Upper lobe of left lung (tissue), 6 donors: ENCODE results near the gene AKAP10. TPM values are rescaled to one million over a fixed set of nuclear protein-coding genes. Genes with fewer than 3 reads are reported as not detected.

ENCODE experiments used
- ATAC-seq, 2 donors: fragments of 200-7000 bp; cut with Tn5 transposase; one replicate each; pipeline ENCODE4 v1.9.1; 2022; ENCODE audit warnings: mild to moderate bottlenecking in 2 of 2, moderate library complexity in 2 of 2; ENCODE audit not compliant: low FRiP score in 2 of 2
- DNase-seq, 2 donors: peaks; one replicate each; pipeline ENCODE4 v3.0.0-alpha.2; 2019 to 2020
- H3K27ac ChIP-seq, 4 donors: fragments of 200-600 bp; sonication (generic); one replicate each; pipeline ENCODE4 v1.5.1; 2016 to 2019
- H3K27me3 ChIP-seq, 4 donors: fragments of 200-600 bp; sonication (generic); one replicate each; pipeline ENCODE4 v1.5.1; 2017 to 2019
- H3K36me3 ChIP-seq, 4 donors: fragments of 200-600 bp; sonication (generic); one replicate each; pipeline ENCODE4 v1.5.1; 2016 to 2019
- H3K4me1 ChIP-seq, 4 donors: fragments of 200-600 bp; sonication (generic); one replicate each; pipeline ENCODE4 v1.5.1; 2018 to 2019
- H3K4me3 ChIP-seq, 4 donors: fragments of 200-600 bp; sonication (generic); one replicate each; pipeline ENCODE4 v1.5.1; 2017 to 2019; ENCODE audit warnings: mild to moderate bottlenecking in 2 of 4, moderate library complexity in 1 of 4
- H3K9me3 ChIP-seq, 4 donors: fragments of 200-600 bp; sonication (generic); one replicate each; pipeline ENCODE4 v1.5.1; 2018 to 2019
- CTCF ChIP-seq, 6 experiments: fragments of 450-650 bp in 4 of 6; fragments of 200-600 bp in 2 of 6; sonication (generic) in 2 of 6; IDR thresholded peaks; one replicate each; pipeline ENCODE4 v1.5.1; 2016 to 2019; ENCODE audit warnings: antibody characterized with exemption in 6 of 6
- EP300 ChIP-seq, 4 donors: sonication (generic); formaldehyde crosslinking; IDR thresholded peaks; one replicate each; pipeline ENCODE4 v1.5.1; 2017; ENCODE audit warnings: antibody characterized with exemption in 4 of 4, control low read depth in 2 of 4
- POLR2A ChIP-seq, 4 donors: fragments of 450-650 bp; IDR thresholded peaks; one replicate each; pipeline ENCODE4 v1.5.1; 2016 to 2017; ENCODE audit warnings: antibody characterized with exemption in 4 of 4, mild to moderate bottlenecking in 2 of 4
- POLR2AphosphoS5 ChIP-seq, 2 donors: sonication (generic); formaldehyde crosslinking; IDR thresholded peaks; one replicate each; pipeline ENCODE4 v1.5.1; 2017; ENCODE audit warnings: antibody characterized with exemption in 2 of 2
- WGBS, 2 donors: methylation state at CpG; one replicate each; pipeline ENCODE4 v1.1.5; 2017 to 2018; 5-methylcytosine and 5-hydroxymethylcytosine counted together
- total RNA-seq, 6 donors: library from RNA; depleted of rRNA in 4 of 6; stranded (reverse); fragments of >200 nt in 4 of 6; gene quantifications; one replicate each; pipeline versions ENCODE4 v1.1.0 to v1.2.1, GENCODE V29; 2016 to 2021
- donor health status: DM: no; HTN: no; CAD: no; lungs with moderate emphysema.
- donor health status: DM: no; HTN: yes; CAD: no; lungs with severe emphysema.

The AKAP10 gene
- total RNA-seq, 6 donors from 2014 or later = 13.4 to 40.3 (median 30.6) TPM

GRCh38 chr17:19987897-19988296 lies 10.3 kb upstream of the AKAP10 start:
- ATAC-seq (no peak), DNase-seq (no peak)
- Histone ChIP-seq H3K36me3 (no peaks in the 10 kb centered on the region), H3K4me3 (no peak overlapping the region), H3K27ac (no peak overlapping the region), H3K27me3 (no peaks in the 10 kb centered on the region), H3K4me1 (peaks cover 0 to 2% (median 1%) of the 10 kb centered on the region in 4 donors), H3K9me3 (no peaks in the 10 kb centered on the region)
- no peak for TF ChIP-seq CTCF (IDR thresholded peaks at IDR 0.05)
- TF ChIP-seq EP300 (IDR thresholded peaks at IDR 0.05) = no peak
- TF ChIP-seq POLR2A (IDR thresholded peaks at IDR 0.05) = no peak
- TF ChIP-seq POLR2AphosphoS5 (IDR thresholded peaks at IDR 0.05) = no peak
- 75 to 94% methylated on average over 1 of the region's 1 CpG for WGBS, 2 donors

GRCh38 chr17:19986941-19987861 lies 9.6 kb upstream of the AKAP10 start:
- no peaks in the 10 kb centered on the region for H3K36me3 ChIP-seq
- DNase-seq = no peak
- H3K4me1 ChIP-seq = no peaks in the 10 kb centered on the region
- no peak overlapping the region for H3K27ac ChIP-seq
- no peaks in the 10 kb centered on the region for H3K9me3 ChIP-seq
- no peak overlapping the region for H3K4me3 ChIP-seq
- WGBS, 2 donors = 72 to 81% methylated on average over 13 of the region's 13 CpGs
- TF ChIP-seq CTCF (IDR thresholded peaks at IDR 0.05) (no peak), POLR2A (IDR thresholded peaks at IDR 0.05) (no peak), POLR2AphosphoS5 (IDR thresholded peaks at IDR 0.05) (no peak), EP300 (IDR thresholded peaks at IDR 0.05) (no peak)
- no peaks in the 10 kb centered on the region for H3K27me3 ChIP-seq
- no peak for ATAC-seq

- WGBS, 2 donors = 72 to 74% methylated on average over 34 to 43 of the region's 43 CpGs
- no peaks in the 10 kb centered on the region for H3K9me3 ChIP-seq
- peak overlapping the region in 1 of 4 donors; percentile 11 for H3K4me3 ChIP-seq
- peak in 1 of 2 donors; percentile 83 for DNase-seq
- peak overlapping the region in 2 of 4 donors; percentile 30 to 55 for H3K27ac ChIP-seq
- TF ChIP-seq CTCF (IDR thresholded peaks at IDR 0.05) = no peak
- no peak for TF ChIP-seq POLR2A (IDR thresholded peaks at IDR 0.05)
- TF ChIP-seq EP300 (IDR thresholded peaks at IDR 0.05) = no peak
- TF ChIP-seq POLR2AphosphoS5 (IDR thresholded peaks at IDR 0.05) = no peak
- H3K36me3 ChIP-seq = no peaks in the 10 kb centered on the region
- H3K27me3 ChIP-seq = no peaks in the 10 kb centered on the region
- peak in 1 of 2 donors; percentile 9 for ATAC-seq
- peaks cover 18 to 33% (median 27%) of the 10 kb centered on the region in 4 donors for H3K4me1 ChIP-seq
These were observed 2.5 kb upstream of the AKAP10 start for GRCh38 chr17:19979917-19980770.

GRCh38 chr17:19978805-19979211 lies 1.2 kb upstream of the AKAP10 start:
- Histone ChIP-seq H3K4me1 (peaks cover 18 to 38% (median 28%) of the 10 kb centered on the region in 4 donors), H3K4me3 (peak overlapping the region in 2 of 4 donors; percentile 78 to 92), H3K27me3 (no peaks in the 10 kb centered on the region), H3K9me3 (no peaks in the 10 kb centered on the region), H3K36me3 (no peaks in the 10 kb centered on the region), H3K27ac (peak overlapping the region in 3 of 4 donors; percentile 93 to 98 (median 97))
- ATAC-seq = no peak
- WGBS, 2 donors = 81 to 90% methylated on average over 13 of the region's 13 CpGs
- no peak for DNase-seq
- TF ChIP-seq CTCF (IDR thresholded peaks at IDR 0.05) = no peak
- no peak for TF ChIP-seq POLR2A (IDR thresholded peaks at IDR 0.05)
- TF ChIP-seq EP300 (IDR thresholded peaks at IDR 0.05) = no peak
- no peak for TF ChIP-seq POLR2AphosphoS5 (IDR thresholded peaks at IDR 0.05)
